B cell (primary cell): Measurements from ENCODE around the gene GRIP1. TPM values are rescaled to one million over a fixed set of nuclear protein-coding genes. Genes with fewer than 3 reads are reported as not detected.

Experiments used
- ATAC-seq: fragments of 200-7000 bp; cut with Tn5 transposase; one replicate; pipeline ENCODE4 v1.10.0; 2021; ENCODE audit warnings: low read depth, mild to moderate bottlenecking, moderate number of reproducible peaks, moderate library complexity
- CTCF ChIA-PET: fragments of 350-600 bp; sonication (Branson Sonifier 250); formaldehyde crosslinking; loops from one replicate; lab custom pipeline; 2021; ENCODE audit warnings: antibody characterized with exemption, inconsistent platforms; lab: Charles Lee
- POLR2A ChIA-PET: fragments of 350-600 bp; sonication (Branson Sonifier 250); formaldehyde crosslinking; loops from one replicate; lab custom pipeline; 2021; ENCODE audit warnings: antibody characterized with exemption; lab: Charles Lee
- DNase-seq: peaks from one replicate; pipeline ENCODE4 v3.0.0; 2013
- H2AFZ ChIP-seq: 2 replicates; pipeline ENCODE4 v1.6.1; 2012; ENCODE audit warnings: mild to moderate bottlenecking, low read depth, low read length; ENCODE audit not compliant: insufficient read depth, poor library complexity, severe bottlenecking
- H3K27ac ChIP-seq, 2 donors: 1 replicate in 1 of 2; 2 replicates in 1 of 2; pipeline ENCODE4 v1.5.1; 2012 to 2013; ENCODE audit warnings: low read length in 2 of 2, mild to moderate bottlenecking in 2 of 2, moderate library complexity in 1 of 2
- H3K27me3 ChIP-seq, 4 experiments: fragments of 200-600 bp in 1 of 4; sonication (generic) in 1 of 4; replicated peaks in 1 of 4; 1 replicate in 2 of 4; 2 replicates in 2 of 4; pipeline versions ENCODE4 v1.6.1 to v1.7.0; 2013 to 2016; ENCODE audit warnings: low read length in 3 of 4, mild to moderate bottlenecking in 2 of 4, mixed read lengths in 1 of 4, moderate library complexity in 1 of 4; ENCODE audit not compliant: insufficient read depth in 4 of 4, control insufficient read depth in 3 of 4; ENCODE audit errors: control extremely low read depth in 1 of 4
- H3K36me3 ChIP-seq, 2 experiments: replicated peaks in 1 of 2; 1 replicate in 1 of 2; 2 replicates in 1 of 2; pipeline versions ENCODE4 v1.6.1 to v1.7.1; 2013; ENCODE audit warnings: low read length in 1 of 2; ENCODE audit not compliant: insufficient read depth in 2 of 2, control insufficient read depth in 1 of 2; ENCODE audit errors: control extremely low read depth in 1 of 2, extremely low read depth in 1 of 2
- H3K4me1 ChIP-seq, 2 donors: fragments of 200-600 bp in 1 of 2; sonication (generic) in 1 of 2; 1 replicate in 1 of 2; 2 replicates in 1 of 2; pipeline versions ENCODE4 v1.5.1 to v1.6.1; 2013 to 2017; ENCODE audit warnings: low read length in 2 of 2; ENCODE audit not compliant: control insufficient read depth in 2 of 2, insufficient read depth in 2 of 2
- H3K4me2 ChIP-seq: replicated peaks from 2 replicates; pipeline ENCODE3; 2012; ENCODE audit warnings: mild to moderate bottlenecking, low read depth, low read length; ENCODE audit not compliant: poor library complexity, severe bottlenecking
- H3K4me3 ChIP-seq, 5 experiments: fragments of 200-600 bp in 1 of 5; sonication (generic) in 1 of 5; 1 replicate in 3 of 5; 2 replicates in 2 of 5; pipeline versions ENCODE4 v1.5.1 to v1.7.0; 2011 to 2016; ENCODE audit warnings: low read length in 4 of 5, mild to moderate bottlenecking in 4 of 5, low read depth in 2 of 5, control low read depth in 1 of 5, moderate library complexity in 1 of 5; ENCODE audit not compliant: insufficient read depth in 1 of 5; ENCODE audit errors: control extremely low read depth in 1 of 5, extremely low read depth in 1 of 5
- H3K79me2 ChIP-seq: fragments of 200-600 bp; sonication (generic); one replicate; pipeline ENCODE4 v1.6.0; 2016; ENCODE audit warnings: low read length; ENCODE audit not compliant: control insufficient read depth, insufficient read depth
- H3K9ac ChIP-seq: fragments of 200-600 bp; sonication (generic); 2 replicates; pipeline ENCODE4 v1.6.1; 2017; ENCODE audit warnings: mild to moderate bottlenecking, low read length, moderate library complexity
- H3K9me3 ChIP-seq, 3 donors: one replicate each; pipeline versions ENCODE4 v1.6.1 to v1.7.1; 2013; ENCODE audit warnings: low read length in 2 of 3; ENCODE audit not compliant: control insufficient read depth in 2 of 3, insufficient read depth in 1 of 3; ENCODE audit errors: control extremely low read depth in 1 of 3
- H4K20me1 ChIP-seq: 2 replicates; pipeline ENCODE4 v1.6.0; 2012; ENCODE audit warnings: mild to moderate bottlenecking, low read length; ENCODE audit not compliant: insufficient read depth, control insufficient read depth, poor library complexity, severe bottlenecking
- H3K27ac Mint-ChIP-seq: one replicate; pipeline ENCODE4 v1.8.0; 2021; ENCODE audit warnings: mixed read lengths
- H3K27me3 Mint-ChIP-seq: one replicate; pipeline ENCODE4 v1.8.0; 2021; ENCODE audit warnings: mixed read lengths
- H3K4me1 Mint-ChIP-seq: one replicate; pipeline ENCODE4 v1.8.0; 2021; ENCODE audit warnings: mixed read lengths
- H3K4me3 Mint-ChIP-seq: one replicate; pipeline ENCODE4 v1.8.0; 2021; ENCODE audit warnings: mixed read lengths
- H3K9me3 Mint-ChIP-seq: one replicate; pipeline ENCODE4 v1.8.0; 2022; ENCODE audit warnings: mixed read lengths; ENCODE audit not compliant: insufficient read depth
- CTCF ChIP-seq: fragments of 200-600 bp; IDR thresholded peaks from one replicate; pipeline ENCODE4 v1.8.0; 2022; ENCODE audit warnings: antibody characterized with exemption, mild to moderate bottlenecking
- EZH2 ChIP-seq: IDR thresholded peaks from 2 replicates; pipeline ENCODE4 v1.6.1; 2012; ENCODE audit warnings: borderline replicate concordance, low read depth, mild to moderate bottlenecking, moderate library complexity, low read length; ENCODE audit not compliant: insufficient read depth, poor library complexity, severe bottlenecking
- WGBS: methylation state at CpG from one replicate; pipeline ENCODE4 v1.1.5; 2013; ENCODE audit warnings: missing lambda C conversion rate; ENCODE audit not compliant: insufficient coverage; 5-methylcytosine and 5-hydroxymethylcytosine counted together
- intact Hi-C: fragments of 100-400 bp; cut with micrococcal nuclease; formaldehyde crosslinking; loops from one replicate; pipeline ENCODE4 v1.10.0; 2022
- polyA plus RNA-seq: library from polyadenylated mRNA; depleted of rRNA; stranded (reverse); fragments of >200 nt; gene quantifications from 2 replicates; pipeline ENCODE4 v1.2.3, GENCODE V29; 2012
- total RNA-seq, 2 donors: library from RNA; stranded (reverse); fragments of 120-200 nt in 1 of 2; gene quantifications; 1 replicate in 1 of 2; 2 replicates in 1 of 2; pipeline versions ENCODE4 v1.2.3 to v1.2.4, GENCODE V29; 2013 to 2022

GRIP1 gene
- total and polyA plus RNA-seq, 2 donors (not counting 1 experiment from before 2014, with no cell fraction given), result 0.22 TPM; not detected in 1

GRCh38 chr12:66693901-66694513 is 15.1 kb upstream of the GRIP1 start:
- peaks cover 12% of the 10 kb centered on the region for H3K4me1 Mint-ChIP-seq
- intact Hi-C loops, result loop anchor here (1.0 to 10.0 kb wide), 5 partner anchors 32 to 549 kb away; no protein-coding TSS in a partner anchor
- Histone ChIP-seq H3K4me1 (peaks cover 7 to 10% of the 10 kb centered on the region in 2 donors), H3K4me3 (no peak overlapping the region), H2AFZ (no peak overlapping the region), H3K27ac (no peak overlapping the region), H4K20me1 (no peaks in the 10 kb centered on the region), H3K9me3 (no peaks in the 10 kb centered on the region), H3K79me2 (no peaks in the 10 kb centered on the region), H3K27me3 (no peaks in the 10 kb centered on the region), H3K36me3 (no peaks in the 10 kb centered on the region), H3K9ac (no peak overlapping the region), H3K4me2 (no peak overlapping the region)
- peaks cover 5% of the 10 kb centered on the region for H3K27me3 Mint-ChIP-seq
- 0% methylated on average over 1 of the region's 1 CpG for WGBS
- H3K27ac Mint-ChIP-seq, result no peak overlapping the region
- DNase-seq (peak; percentile 80), ATAC-seq (peak; percentile 73)
- no peak overlapping the region for H3K4me3 Mint-ChIP-seq
- CTCF ChIA-PET, result interaction anchor here (0.6 to 9.9 kb wide), 26 partner anchors 11 to 576 kb away, joined by 3 to 109 read pairs (median 4); partner anchors contain the start of genes GRIP1 and HELB
- POLR2A ChIA-PET, result no interaction called here
- no peaks in the 10 kb centered on the region for H3K9me3 Mint-ChIP-seq
- TF ChIP-seq EZH2 (no peak), CTCF (peak; percentile 84)

- Histone ChIP-seq H3K4me3 (no peak overlapping the region), H2AFZ (no peak overlapping the region), H3K36me3 (no peaks in the 10 kb centered on the region), H3K9me3 (no peaks in the 10 kb centered on the region), H3K27ac (no peak overlapping the region), H3K4me2 (no peak overlapping the region), H3K79me2 (no peaks in the 10 kb centered on the region), H3K27me3 (no peaks in the 10 kb centered on the region), H4K20me1 (no peaks in the 10 kb centered on the region), H3K4me1 (peaks cover 7 to 10% of the 10 kb centered on the region in 2 donors), H3K9ac (no peak overlapping the region)
- ChIA-PET POLR2A (no interaction called here), CTCF (interaction anchor here (0.6 to 9.9 kb wide), 20 partner anchors 9 to 1802 kb away, joined by 3 to 109 read pairs (median 4); partner anchors contain the start of gene HELB)
- TF ChIP-seq EZH2, result no peak
- no peak for TF ChIP-seq CTCF
- Mint-ChIP-seq H3K27ac (no peak overlapping the region), H3K4me1 (peaks cover 16% of the 10 kb centered on the region), H3K27me3 (peaks cover 5% of the 10 kb centered on the region), H3K4me3 (no peak overlapping the region), H3K9me3 (no peaks in the 10 kb centered on the region)
- no peak for DNase-seq
- intact Hi-C loops, result loop anchor here (10.0 kb wide), 1 partner anchor 548 kb away; no protein-coding TSS in a partner anchor
- WGBS, result no CpG with 5 or more reads among the region's 4 CpGs
- ATAC-seq, result no peak
These were observed 14.1 kb upstream of the GRIP1 start for GRCh38 chr12:66692986-66693385.
